Testis (tissue), 3 donors: ENCODE results near the gene ANKRD55. TPM values are rescaled to one million over a fixed set of nuclear protein-coding genes. Genes with fewer than 3 reads are reported as not detected.
"Not testable (repeated sequence)": the region's sequence is repeated elsewhere in the genome, so short reads cannot be mapped to it uniquely, and the experiment has no call there.

Source experiments
- DNase-seq: peaks from one replicate; pipeline ENCODE4 v3.0.0-alpha.2; 2019
- H3K27ac ChIP-seq, 2 donors: fragments of 200-600 bp; sonication (generic); one replicate each; pipeline ENCODE4 v1.5.1; 2019
- H3K27me3 ChIP-seq: fragments of 200-600 bp; sonication (generic); one replicate; pipeline ENCODE4 v1.5.1; 2019
- H3K36me3 ChIP-seq: fragments of 200-600 bp; sonication (generic); one replicate; pipeline ENCODE4 v1.5.1; 2017; ENCODE audit warnings: low read depth; ENCODE audit errors: missing control alignments
- H3K4me1 ChIP-seq: fragments of 200-600 bp; sonication (generic); one replicate; pipeline ENCODE4 v1.5.1; 2019
- H3K4me3 ChIP-seq, 2 donors: fragments of 200-600 bp; sonication (generic); one replicate each; pipeline ENCODE4 v1.5.1; 2017 to 2019
- H3K9me3 ChIP-seq: fragments of 200-600 bp; sonication (generic); one replicate; pipeline ENCODE4 v1.5.1; 2017
- POLR2A ChIP-seq: fragments of 450-650 bp; IDR thresholded peaks from one replicate; pipeline ENCODE4 v1.6.1; 2017; ENCODE audit warnings: antibody characterized with exemption, mild to moderate bottlenecking, moderate library complexity
- WGBS, 2 donors: methylation state at CpG; one replicate each; pipeline ENCODE4 v1.1.5; 2018; 5-methylcytosine and 5-hydroxymethylcytosine counted together
- intact Hi-C: fragments of 100-400 bp; cut with DNase I; formaldehyde crosslinking; loops from one replicate; pipeline ENCODE4 v1.15.1; 2023; ENCODE audit warnings: low total_unique reads
- polyA plus RNA-seq: library from polyadenylated mRNA; stranded (reverse); fragments of 350-450 nt; fragmentation: Illumina TruSeq; extraction: RNeasy Lipid Tissue Mini Kit (QIAGEN cat#74804); gene quantifications from one replicate; pipeline ENCODE4 v1.2.3, GENCODE V29; 2014; ENCODE audit warnings: low read depth, low replicate concordance; ENCODE audit not compliant: insufficient read depth
- total RNA-seq, 2 donors: library from RNA; depleted of rRNA; stranded (reverse); fragments of >200 nt; gene quantifications; one replicate each; pipeline ENCODE4 v1.2.3, GENCODE V29; 2016
- TF ChIP-seq, protein P1 (sequence below), 3 experiments: fragments of 450-650 bp in 2 of 3; fragments of 200-600 bp in 1 of 3; sonication (generic) in 1 of 3; IDR thresholded peaks; one replicate each; pipeline ENCODE4 v1.5.1; 2016 to 2019; ENCODE audit warnings: antibody characterized with exemption in 3 of 3, mild to moderate bottlenecking in 2 of 3, moderate library complexity in 1 of 3

Gene ANKRD55
- total and polyA plus RNA-seq, 3 donors from 2014 or later: 6.1 to 28.1 (median 6.2) TPM

DNA sequence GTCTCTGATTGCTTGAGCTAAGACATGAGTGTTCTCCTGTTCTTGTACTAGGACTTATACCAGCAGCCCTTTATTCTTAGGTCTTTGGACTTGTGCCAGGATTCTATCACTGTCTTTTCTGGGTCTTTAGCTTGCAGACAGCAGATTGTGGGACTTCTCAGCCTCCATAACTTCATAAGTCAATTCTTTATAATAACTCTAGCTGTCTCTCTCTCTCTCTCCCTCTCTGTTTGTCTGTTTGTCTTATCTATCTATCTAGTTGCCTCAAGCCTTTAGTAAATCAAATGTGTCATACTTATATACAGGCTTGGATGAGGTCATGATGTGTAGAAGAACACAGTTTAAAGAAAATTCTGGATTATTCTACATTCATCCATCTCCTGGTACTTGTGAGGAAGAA, 11.5 kb upstream of the ANKRD55 start:
- no peak for TF ChIP-seq POLR2A
- TF ChIP-seq, protein P1, sequence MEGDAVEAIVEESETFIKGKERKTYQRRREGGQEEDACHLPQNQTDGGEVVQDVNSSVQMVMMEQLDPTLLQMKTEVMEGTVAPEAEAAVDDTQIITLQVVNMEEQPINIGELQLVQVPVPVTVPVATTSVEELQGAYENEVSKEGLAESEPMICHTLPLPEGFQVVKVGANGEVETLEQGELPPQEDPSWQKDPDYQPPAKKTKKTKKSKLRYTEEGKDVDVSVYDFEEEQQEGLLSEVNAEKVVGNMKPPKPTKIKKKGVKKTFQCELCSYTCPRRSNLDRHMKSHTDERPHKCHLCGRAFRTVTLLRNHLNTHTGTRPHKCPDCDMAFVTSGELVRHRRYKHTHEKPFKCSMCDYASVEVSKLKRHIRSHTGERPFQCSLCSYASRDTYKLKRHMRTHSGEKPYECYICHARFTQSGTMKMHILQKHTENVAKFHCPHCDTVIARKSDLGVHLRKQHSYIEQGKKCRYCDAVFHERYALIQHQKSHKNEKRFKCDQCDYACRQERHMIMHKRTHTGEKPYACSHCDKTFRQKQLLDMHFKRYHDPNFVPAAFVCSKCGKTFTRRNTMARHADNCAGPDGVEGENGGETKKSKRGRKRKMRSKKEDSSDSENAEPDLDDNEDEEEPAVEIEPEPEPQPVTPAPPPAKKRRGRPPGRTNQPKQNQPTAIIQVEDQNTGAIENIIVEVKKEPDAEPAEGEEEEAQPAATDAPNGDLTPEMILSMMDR (IDR thresholded peaks at IDR 0.05): no peak
- intact Hi-C loops: no loop called here
- H3K27ac ChIP-seq: no peak overlapping the region
- H3K4me3 ChIP-seq: no peak overlapping the region
- no peaks in the 10 kb centered on the region for H3K4me1 ChIP-seq
- H3K9me3 ChIP-seq: no peaks in the 10 kb centered on the region
- H3K27me3 ChIP-seq: no peaks in the 10 kb centered on the region
- H3K36me3 ChIP-seq: no peaks in the 10 kb centered on the region
- no peak for DNase-seq

DNA sequence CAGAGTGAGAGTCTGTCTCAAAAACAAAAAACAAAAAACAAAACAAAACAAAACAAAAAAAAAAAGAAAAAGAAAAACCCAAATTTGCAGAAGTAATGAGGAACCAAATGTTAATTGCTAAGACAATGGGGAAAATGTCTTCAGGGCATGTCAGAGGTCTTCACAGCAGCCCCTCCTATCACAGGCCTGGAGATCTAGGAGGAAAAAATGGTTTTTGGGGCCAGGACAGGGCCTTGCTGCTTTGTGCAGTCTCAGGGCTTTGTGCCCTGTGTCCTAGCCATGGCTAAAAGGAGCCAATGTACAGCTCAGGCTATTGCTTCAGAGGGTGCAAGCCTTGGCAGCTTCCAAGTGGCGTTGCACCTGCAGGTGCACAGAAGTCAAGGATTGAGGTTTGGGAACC, 9.1 kb upstream of the ANKRD55 start:
- 83 to 88% methylated on average over 1 of the region's 1 CpG for WGBS, 2 donors
- H3K4me1 ChIP-seq, H3K4me3 ChIP-seq, intact Hi-C loops, H3K27ac ChIP-seq, DNase-seq, H3K36me3 ChIP-seq, H3K27me3 ChIP-seq, H3K9me3 ChIP-seq: not testable (repeated sequence)

DNA sequence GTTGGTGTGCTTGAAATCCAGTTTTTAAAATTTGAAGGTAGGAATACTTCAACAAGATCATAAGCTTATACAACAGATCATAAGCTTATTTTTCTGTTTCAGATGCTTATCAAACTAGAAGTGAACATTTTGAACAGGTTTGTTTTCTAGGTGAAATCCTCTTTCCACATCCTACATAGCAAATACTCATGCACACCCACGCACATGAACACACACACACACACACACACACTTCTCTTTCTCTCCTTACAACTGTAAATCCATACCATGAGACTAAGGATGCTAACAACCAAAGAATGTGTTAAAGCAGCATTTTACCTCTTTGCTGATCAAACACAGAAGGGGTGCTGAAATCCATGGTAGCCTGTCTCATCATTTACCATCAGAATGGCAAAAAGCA, 592 bp downstream of the ANKRD55 start:
- no peaks in the 10 kb centered on the region for H3K27me3 ChIP-seq
- intact Hi-C loops: no loop called here
- no peaks in the 10 kb centered on the region for H3K4me1 ChIP-seq
- TF ChIP-seq, protein P1 (IDR thresholded peaks at IDR 0.05): no peak
- TF ChIP-seq POLR2A: no peak
- no peaks in the 10 kb centered on the region for H3K36me3 ChIP-seq
- no peak for DNase-seq
- 81 to 89% methylated on average over 1 of the region's 1 CpG for WGBS, 2 donors
- H3K4me3 ChIP-seq: no peak overlapping the region
- no peak overlapping the region for H3K27ac ChIP-seq
- H3K9me3 ChIP-seq: no peaks in the 10 kb centered on the region

DNA sequence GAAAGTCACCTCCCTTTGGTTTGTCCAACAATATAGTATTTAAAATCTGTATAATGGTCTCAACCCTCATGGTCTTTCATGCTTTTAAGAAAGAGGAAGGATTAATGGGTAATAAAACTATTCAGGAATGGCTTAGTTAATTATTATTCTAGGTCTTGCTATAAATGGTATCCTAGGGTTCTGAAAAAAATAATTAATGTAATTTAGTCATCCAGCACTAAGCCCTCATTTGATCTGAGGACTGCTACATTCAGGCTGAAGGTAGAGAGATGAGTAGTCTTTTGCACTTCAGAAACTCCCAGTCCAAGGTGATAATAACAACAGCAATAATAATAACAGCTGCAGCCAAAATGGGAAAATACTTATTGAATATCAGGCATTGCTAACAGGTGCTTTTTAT, 2.6 kb downstream of the ANKRD55 start:
- intact Hi-C loops: no loop called here
- Histone ChIP-seq H3K4me3 (no peak overlapping the region), H3K9me3 (no peaks in the 10 kb centered on the region), H3K27me3 (no peaks in the 10 kb centered on the region), H3K4me1 (no peaks in the 10 kb centered on the region), H3K27ac (no peak overlapping the region), H3K36me3 (no peaks in the 10 kb centered on the region)
- no peak for TF ChIP-seq POLR2A
- TF ChIP-seq, protein P1 (IDR thresholded peaks at IDR 0.05): no peak
- DNase-seq: no peak

DNA sequence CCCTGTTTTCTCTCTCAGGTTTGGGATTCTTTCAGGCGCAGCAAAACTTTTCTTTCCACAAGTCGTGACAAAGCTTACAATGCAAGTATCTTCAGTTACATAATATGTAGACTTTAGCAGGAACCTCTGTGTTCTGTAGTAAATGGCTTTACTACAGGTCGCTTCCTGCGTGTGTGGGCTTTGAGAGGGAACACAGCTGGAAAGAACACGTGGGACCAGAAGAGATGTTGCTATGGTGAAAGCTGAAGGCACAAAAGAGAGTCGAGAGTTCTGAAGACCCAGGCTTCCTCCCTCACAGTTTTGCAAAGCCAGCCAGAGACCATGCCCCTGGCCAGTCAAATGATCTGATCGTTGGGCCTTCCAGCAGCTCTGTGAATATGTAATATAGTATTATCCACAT, 4.0 kb downstream of the ANKRD55 start:
- H3K4me1 ChIP-seq: no peaks in the 10 kb centered on the region
- intact Hi-C loops: no loop called here
- no peaks in the 10 kb centered on the region for H3K27me3 ChIP-seq
- TF ChIP-seq, protein P1 (IDR thresholded peaks at IDR 0.05): no peak
- TF ChIP-seq POLR2A: no peak
- no peaks in the 10 kb centered on the region for H3K36me3 ChIP-seq
- H3K4me3 ChIP-seq: no peak overlapping the region
- H3K9me3 ChIP-seq: no peaks in the 10 kb centered on the region
- 48 to 62% methylated on average over 7 of the region's 7 CpGs for WGBS, 2 donors
- no peak for DNase-seq
- no peak overlapping the region for H3K27ac ChIP-seq
